ENCODE data around the gene NDUFA7. TPM values are rescaled to one million over a fixed set of nuclear protein-coding genes. Genes with fewer than 3 reads are reported as not detected.

The NDUFA7 gene
- total RNA-seq, 1 donor, result 9.1 TPM

GRCh38 chr19:8333767-8334457 is 12.7 kb upstream of the NDUFA7 start:
- TF ChIP-seq, protein P1, sequence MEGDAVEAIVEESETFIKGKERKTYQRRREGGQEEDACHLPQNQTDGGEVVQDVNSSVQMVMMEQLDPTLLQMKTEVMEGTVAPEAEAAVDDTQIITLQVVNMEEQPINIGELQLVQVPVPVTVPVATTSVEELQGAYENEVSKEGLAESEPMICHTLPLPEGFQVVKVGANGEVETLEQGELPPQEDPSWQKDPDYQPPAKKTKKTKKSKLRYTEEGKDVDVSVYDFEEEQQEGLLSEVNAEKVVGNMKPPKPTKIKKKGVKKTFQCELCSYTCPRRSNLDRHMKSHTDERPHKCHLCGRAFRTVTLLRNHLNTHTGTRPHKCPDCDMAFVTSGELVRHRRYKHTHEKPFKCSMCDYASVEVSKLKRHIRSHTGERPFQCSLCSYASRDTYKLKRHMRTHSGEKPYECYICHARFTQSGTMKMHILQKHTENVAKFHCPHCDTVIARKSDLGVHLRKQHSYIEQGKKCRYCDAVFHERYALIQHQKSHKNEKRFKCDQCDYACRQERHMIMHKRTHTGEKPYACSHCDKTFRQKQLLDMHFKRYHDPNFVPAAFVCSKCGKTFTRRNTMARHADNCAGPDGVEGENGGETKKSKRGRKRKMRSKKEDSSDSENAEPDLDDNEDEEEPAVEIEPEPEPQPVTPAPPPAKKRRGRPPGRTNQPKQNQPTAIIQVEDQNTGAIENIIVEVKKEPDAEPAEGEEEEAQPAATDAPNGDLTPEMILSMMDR (IDR thresholded peaks at IDR 0.05; ENCODE audit: insufficient read depth, low read depth, low read length), result no peak

DNA sequence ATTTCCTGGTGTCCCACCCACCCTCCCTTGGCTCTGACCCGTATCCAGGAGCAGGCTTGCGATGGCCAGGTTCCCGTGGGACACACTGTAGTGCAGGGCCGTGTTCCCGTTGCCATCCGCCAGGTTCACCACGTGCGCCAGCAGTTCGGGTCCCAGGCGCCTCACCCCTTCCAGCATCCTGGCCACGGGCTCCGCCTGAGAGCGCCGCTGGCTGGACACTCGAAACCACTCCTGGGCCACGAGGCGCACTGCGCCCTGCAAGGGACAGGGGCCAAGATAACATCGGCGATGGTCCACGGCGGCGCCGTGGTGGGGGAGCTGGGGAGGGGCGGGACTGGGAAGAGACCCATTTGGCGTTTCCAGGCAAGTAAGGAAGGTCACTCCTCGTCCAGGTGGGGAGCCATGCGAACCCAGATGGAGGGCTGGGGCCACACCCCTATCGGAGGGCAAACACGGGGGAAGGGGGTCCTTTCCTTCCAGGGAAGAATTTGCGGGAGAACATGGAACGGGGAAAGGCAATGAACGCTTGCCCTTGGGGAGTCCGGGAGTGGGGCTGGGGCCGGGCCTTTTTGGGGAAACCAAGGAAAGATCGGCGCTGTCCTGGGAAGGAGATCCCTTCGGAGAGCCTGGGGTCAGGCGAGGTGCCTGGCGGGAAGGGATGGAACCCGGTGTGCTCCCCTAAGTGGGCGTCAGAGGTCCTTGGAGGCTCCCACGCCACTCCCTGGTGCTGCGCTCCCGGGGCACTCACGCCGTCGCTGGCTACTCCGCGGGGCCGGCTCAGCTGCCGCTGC is 12.0 kb upstream of the NDUFA7 start:
- H3K4me3 ChIP-seq (ENCODE audit: low read depth, low read length), result no peak overlapping the region
- no peak for DNase-seq (ENCODE audit: low read depth)
- TF ChIP-seq, protein P1 (IDR thresholded peaks at IDR 0.05; ENCODE audit: insufficient read depth, low read depth, low read length), result no peak

More at GRCh38 chr19:8333767-8334457, 12.7 kb upstream of the NDUFA7 start:
- DNase-seq (ENCODE audit: low read depth), result no peak
- no peak overlapping the region for H3K4me3 ChIP-seq (ENCODE audit: low read depth, low read length)

GRCh38 chr19:8331263-8331845 is 10.2 kb upstream of the NDUFA7 start:
- TF ChIP-seq, protein P1 (IDR thresholded peaks at IDR 0.05; ENCODE audit: insufficient read depth, low read depth, low read length), result no peak
- H3K4me3 ChIP-seq (ENCODE audit: low read depth, low read length), result no peak overlapping the region
- DNase-seq (ENCODE audit: low read depth), result no peak

DNA sequence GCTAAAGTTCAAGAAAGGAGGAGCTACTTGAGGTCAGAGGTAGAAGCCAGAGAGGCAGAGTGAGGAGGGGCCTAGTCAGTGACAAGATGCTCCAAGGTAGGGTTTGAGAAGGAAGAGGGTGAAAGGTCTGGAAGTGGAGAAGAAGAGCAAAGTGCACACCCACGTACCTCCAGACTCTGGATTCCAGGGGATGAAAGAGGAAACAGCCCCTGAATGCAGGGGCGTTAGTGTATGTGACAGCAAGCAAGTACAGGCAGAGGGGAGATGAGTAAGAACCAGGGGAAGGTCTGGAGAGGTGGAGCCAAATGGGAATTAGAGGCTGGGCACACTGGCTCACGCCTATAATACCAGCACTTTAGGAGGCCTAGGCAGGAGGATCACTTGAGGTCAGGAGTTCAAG is 8.8 kb upstream of the NDUFA7 start:
- no peak overlapping the region for H3K4me3 ChIP-seq (ENCODE audit: low read depth, low read length)
- no peak for DNase-seq (ENCODE audit: low read depth)
- TF ChIP-seq, protein P1 (IDR thresholded peaks at IDR 0.05; ENCODE audit: insufficient read depth, low read depth, low read length), result no peak

- TF ChIP-seq, protein P1 (IDR thresholded peaks at IDR 0.05; ENCODE audit: insufficient read depth, low read depth, low read length), result no peak
Measured at GRCh38 chr19:8325454-8325853, 4.3 kb upstream of the NDUFA7 start.

DNA sequence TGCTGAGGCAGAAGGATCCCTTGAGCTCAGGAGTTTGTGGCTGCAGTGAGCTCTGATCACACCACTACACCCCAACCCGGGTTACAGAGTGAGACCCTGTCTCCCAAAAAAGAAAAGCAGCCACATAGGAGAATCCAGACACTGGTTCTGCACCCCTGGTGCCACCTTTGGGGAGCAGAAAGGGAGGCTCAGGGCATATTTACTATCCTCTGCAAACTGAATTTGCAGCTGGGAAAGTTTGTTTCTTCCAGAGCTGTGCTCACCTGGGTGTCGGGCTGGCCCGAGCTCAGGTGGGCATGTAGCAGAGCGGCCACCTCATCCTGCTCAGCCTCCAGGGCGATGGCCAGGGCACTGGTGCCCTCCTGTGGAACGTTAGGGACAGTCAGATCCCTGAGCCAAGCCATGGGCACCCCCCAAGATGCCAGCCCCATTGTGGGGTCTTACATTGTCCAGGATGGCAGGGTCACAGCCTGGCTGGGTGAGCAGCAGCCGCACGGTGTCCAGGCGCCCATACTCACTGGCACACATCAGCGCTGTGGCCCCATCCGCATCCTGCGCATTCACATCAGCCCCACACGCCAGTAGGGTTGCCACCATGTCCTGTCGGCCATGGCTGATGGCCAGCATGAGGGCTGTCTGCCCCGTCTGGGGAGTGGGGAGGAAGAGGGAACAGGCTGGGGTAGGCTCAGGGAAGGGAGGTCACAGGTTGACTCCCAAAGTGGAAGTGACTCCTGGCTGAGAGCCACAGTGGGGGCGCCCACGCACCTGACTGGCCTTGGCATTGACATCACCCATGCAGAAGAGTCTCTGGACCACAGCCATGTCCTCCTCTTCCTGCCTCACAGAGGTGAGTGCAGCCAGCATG is 3.2 kb upstream of the NDUFA7 start:
- no peak for DNase-seq (ENCODE audit: low read depth)
- TF ChIP-seq, protein P1 (IDR thresholded peaks at IDR 0.05; ENCODE audit: insufficient read depth, low read depth, low read length), result no peak
- H3K4me3 ChIP-seq (ENCODE audit: low read depth, low read length), result no peak overlapping the region

More at GRCh38 chr19:8325454-8325853, 4.3 kb upstream of the NDUFA7 start:
- DNase-seq (ENCODE audit: low read depth), result no peak
- no peak overlapping the region for H3K4me3 ChIP-seq (ENCODE audit: low read depth, low read length)

Measured in fibroblast of villous mesenchyme (primary cell).